CD14-positive monocyte (primary cell): ENCODE results near the gene ABCA7. TPM values are rescaled to one million over a fixed set of nuclear protein-coding genes. Genes with fewer than 3 reads are reported as not detected.

Experiments used
- DNase-seq, 3 donors: peaks; one replicate each; pipeline ENCODE4 v3.0.0-alpha.2; 2011 to 2022
- H2AFZ ChIP-seq: 2 replicates; pipeline ENCODE4 v1.6.0; 2012; ENCODE audit warnings: mild to moderate bottlenecking, low read depth, low read length, inconsistent platforms; ENCODE audit not compliant: insufficient read depth, poor library complexity, severe bottlenecking
- H3K27ac ChIP-seq, 2 donors: 1 replicate in 1 of 2; 2 replicates in 1 of 2; pipeline ENCODE4 v1.5.1; 2012 to 2013; ENCODE audit warnings: low read length in 2 of 2, control low read depth in 1 of 2, inconsistent platforms in 1 of 2, low read depth in 1 of 2, mild to moderate bottlenecking in 1 of 2
- H3K27me3 ChIP-seq, 2 donors: one replicate each; pipeline versions ENCODE4 v1.6.0 to v1.6.1; 2011 to 2013; ENCODE audit warnings: low read length in 2 of 2; ENCODE audit not compliant: control insufficient read depth in 2 of 2, insufficient read depth in 2 of 2
- H3K36me3 ChIP-seq, 2 donors: replicated peaks in 1 of 2; 1 replicate in 1 of 2; 2 replicates in 1 of 2; pipeline versions ENCODE4 v1.5.1 to v1.6.1; 2012 to 2013; ENCODE audit warnings: low read length in 2 of 2, control low read depth in 1 of 2, inconsistent platforms in 1 of 2, mild to moderate bottlenecking in 1 of 2; ENCODE audit not compliant: insufficient read depth in 2 of 2, control insufficient read depth in 1 of 2
- H3K4me1 ChIP-seq, 2 donors: 1 replicate in 1 of 2; 2 replicates in 1 of 2; pipeline versions ENCODE4 v1.5.1 to v1.6.1; 2012 to 2013; ENCODE audit warnings: low read length in 2 of 2, control low read depth in 1 of 2, inconsistent platforms in 1 of 2, mild to moderate bottlenecking in 1 of 2, moderate library complexity in 1 of 2; ENCODE audit not compliant: insufficient read depth in 2 of 2, control insufficient read depth in 1 of 2
- H3K4me2 ChIP-seq: replicated peaks from 2 replicates; pipeline ENCODE3; 2012; ENCODE audit warnings: low read length, moderate library complexity, mild to moderate bottlenecking; ENCODE audit not compliant: poor library complexity, severe bottlenecking; ENCODE audit errors: extremely low read depth
- H3K4me3 ChIP-seq, 3 experiments: fragments of 200-600 bp in 1 of 3; sonication (generic) in 1 of 3; replicated peaks in 1 of 3; 1 replicate in 2 of 3; 2 replicates in 1 of 3; pipeline ENCODE4 v1.5.1; 2011 to 2013; ENCODE audit warnings: low read length in 3 of 3, mild to moderate bottlenecking in 3 of 3, control low read depth in 2 of 3, low read depth in 2 of 3, inconsistent platforms in 1 of 3, moderate library complexity in 1 of 3
- H3K79me2 ChIP-seq: 2 replicates; pipeline ENCODE4 v1.6.0; 2012; ENCODE audit warnings: mild to moderate bottlenecking, control low read depth, inconsistent platforms, low read length, moderate library complexity; ENCODE audit not compliant: insufficient read depth
- H3K9ac ChIP-seq: 2 replicates; pipeline ENCODE4 v1.6.0; 2017; ENCODE audit warnings: low read length, mild to moderate bottlenecking; ENCODE audit not compliant: insufficient read depth, poor library complexity, severe bottlenecking
- H3K9me3 ChIP-seq, 2 donors: replicated peaks in 1 of 2; 1 replicate in 1 of 2; 2 replicates in 1 of 2; pipeline versions ENCODE4 v1.5.1 to v1.6.1; 2012 to 2013; ENCODE audit warnings: low read length in 2 of 2, control low read depth in 1 of 2; ENCODE audit not compliant: control insufficient read depth in 1 of 2, insufficient read depth in 1 of 2
- H4K20me1 ChIP-seq: 2 replicates; pipeline ENCODE4 v1.6.0; 2012; ENCODE audit warnings: mild to moderate bottlenecking, low read length, control low read depth, moderate library complexity; ENCODE audit not compliant: insufficient read depth
- H3K27ac Mint-ChIP-seq, 7 donors: one replicate each; pipeline ENCODE4 v1.8.0; 2020; ENCODE audit warnings: mild to moderate bottlenecking in 7 of 7, mixed read lengths in 7 of 7, moderate library complexity in 6 of 7, inconsistent platforms in 2 of 7
- H3K27me3 Mint-ChIP-seq, 3 donors: one replicate each; pipeline ENCODE4 v1.8.0; 2021 to 2022; ENCODE audit warnings: low read depth in 3 of 3, mild to moderate bottlenecking in 3 of 3, mixed read lengths in 3 of 3, moderate library complexity in 3 of 3, inconsistent platforms in 1 of 3
- H3K36me3 Mint-ChIP-seq, 2 donors: one replicate each; pipeline ENCODE4 v1.8.0; 2020; ENCODE audit warnings: mixed read lengths in 2 of 2, inconsistent platforms in 1 of 2, mild to moderate bottlenecking in 1 of 2
- H3K4me1 Mint-ChIP-seq: one replicate; pipeline ENCODE4 v1.8.0; 2020; ENCODE audit warnings: mild to moderate bottlenecking, mixed read lengths
- H3K4me3 Mint-ChIP-seq, 2 donors: one replicate each; pipeline ENCODE4 v1.8.0; 2020; ENCODE audit warnings: mild to moderate bottlenecking in 2 of 2, mixed read lengths in 2 of 2, moderate library complexity in 1 of 2
- H3K9me3 Mint-ChIP-seq, 7 donors: one replicate each; pipeline ENCODE4 v1.8.0; 2020 to 2022; ENCODE audit warnings: mixed read lengths in 7 of 7, mild to moderate bottlenecking in 6 of 7, moderate library complexity in 6 of 7, inconsistent platforms in 2 of 7
- WGBS: methylation state at CpG from one replicate; pipeline ENCODE4 v1.1.5; 2013; ENCODE audit warnings: missing lambda C conversion rate; ENCODE audit not compliant: insufficient coverage; 5-methylcytosine and 5-hydroxymethylcytosine counted together
- intact Hi-C, 2 donors: fragments of 100-400 bp; cut with micrococcal nuclease; formaldehyde crosslinking; loops; one replicate each; pipeline versions ENCODE4 v1.15.0 to v1.15.1; 2023
- polyA plus RNA-seq, 3 donors: library from polyadenylated mRNA; depleted of rRNA in 1 of 3; unstranded in 2 of 3; stranded (reverse) in 1 of 3; fragments of 300-500 nt in 2 of 3; fragments of >200 nt in 1 of 3; fragmentation: Illumina TruSeq in 2 of 3; gene quantifications; 1 replicate in 2 of 3; 2 replicates in 1 of 3; pipeline ENCODE4 v1.2.3, GENCODE V29; 2012 to 2021
- TF ChIP-seq, protein P1 (sequence below): fragments of 200-600 bp; IDR thresholded peaks from one replicate; pipeline ENCODE4 v1.8.0; 2022; ENCODE audit warnings: antibody characterized with exemption, mild to moderate bottlenecking

The ABCA7 gene
- polyA plus RNA-seq, 3 donors: 1.7 to 104 (median 7.8) TPM

DNA sequence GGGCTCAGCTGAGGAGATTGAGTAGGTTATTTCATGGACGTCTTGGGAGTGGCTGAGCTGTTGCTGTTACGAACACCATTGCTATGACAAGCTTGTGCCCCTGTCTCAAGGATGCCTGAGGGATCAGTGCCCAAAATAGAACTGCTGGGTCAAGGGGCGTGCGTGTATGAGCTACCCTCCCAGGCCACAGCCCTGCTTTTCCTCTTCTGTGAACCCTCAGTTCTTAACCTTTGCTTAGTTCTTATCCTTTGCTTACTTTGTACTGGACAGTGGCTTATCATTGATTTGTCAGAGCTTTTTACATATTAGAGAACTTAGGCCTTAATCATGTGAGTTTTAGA is 36.1 kb downstream of the ABCA7 start:
- Histone ChIP-seq H3K4me1 (peaks cover 61 to 78% of the 10 kb centered on the region in 2 donors), H3K27me3 (no peaks in the 10 kb centered on the region), H2AFZ (no peak overlapping the region), H3K4me2 (peak overlapping the region; percentile 73), H4K20me1 (peaks cover 96% of the 10 kb centered on the region), H3K79me2 (peaks cover 94% of the 10 kb centered on the region), H3K36me3 (peaks cover 76 to 77% of the 10 kb centered on the region in 2 donors), H3K9ac (no peak overlapping the region), H3K27ac (peak overlapping the region in 1 of 2 donors; percentile 83), H3K9me3 (no peaks in the 10 kb centered on the region), H3K4me3 (no peak overlapping the region)
- Mint-ChIP-seq H3K27ac (peak overlapping the region; percentile 6 to 87 (median 74)), H3K9me3 (no peaks in the 10 kb centered on the region), H3K27me3 (peaks cover 0 to 1% (median 0%) of the 10 kb centered on the region in 3 donors), H3K4me1 (peaks cover 56% of the 10 kb centered on the region), H3K36me3 (peaks cover 52 to 87% of the 10 kb centered on the region in 2 donors), H3K4me3 (no peak overlapping the region)
- intact Hi-C loops: loop anchor here in 1 of 2 donors (5.0 kb wide), 1 partner anchor 34 kb away; the partner anchor contains the start of gene ABCA7
- no peak for DNase-seq
- TF ChIP-seq, protein P1, sequence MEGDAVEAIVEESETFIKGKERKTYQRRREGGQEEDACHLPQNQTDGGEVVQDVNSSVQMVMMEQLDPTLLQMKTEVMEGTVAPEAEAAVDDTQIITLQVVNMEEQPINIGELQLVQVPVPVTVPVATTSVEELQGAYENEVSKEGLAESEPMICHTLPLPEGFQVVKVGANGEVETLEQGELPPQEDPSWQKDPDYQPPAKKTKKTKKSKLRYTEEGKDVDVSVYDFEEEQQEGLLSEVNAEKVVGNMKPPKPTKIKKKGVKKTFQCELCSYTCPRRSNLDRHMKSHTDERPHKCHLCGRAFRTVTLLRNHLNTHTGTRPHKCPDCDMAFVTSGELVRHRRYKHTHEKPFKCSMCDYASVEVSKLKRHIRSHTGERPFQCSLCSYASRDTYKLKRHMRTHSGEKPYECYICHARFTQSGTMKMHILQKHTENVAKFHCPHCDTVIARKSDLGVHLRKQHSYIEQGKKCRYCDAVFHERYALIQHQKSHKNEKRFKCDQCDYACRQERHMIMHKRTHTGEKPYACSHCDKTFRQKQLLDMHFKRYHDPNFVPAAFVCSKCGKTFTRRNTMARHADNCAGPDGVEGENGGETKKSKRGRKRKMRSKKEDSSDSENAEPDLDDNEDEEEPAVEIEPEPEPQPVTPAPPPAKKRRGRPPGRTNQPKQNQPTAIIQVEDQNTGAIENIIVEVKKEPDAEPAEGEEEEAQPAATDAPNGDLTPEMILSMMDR: no peak
- 91% methylated on average over 2 of the region's 4 CpGs for WGBS

DNA sequence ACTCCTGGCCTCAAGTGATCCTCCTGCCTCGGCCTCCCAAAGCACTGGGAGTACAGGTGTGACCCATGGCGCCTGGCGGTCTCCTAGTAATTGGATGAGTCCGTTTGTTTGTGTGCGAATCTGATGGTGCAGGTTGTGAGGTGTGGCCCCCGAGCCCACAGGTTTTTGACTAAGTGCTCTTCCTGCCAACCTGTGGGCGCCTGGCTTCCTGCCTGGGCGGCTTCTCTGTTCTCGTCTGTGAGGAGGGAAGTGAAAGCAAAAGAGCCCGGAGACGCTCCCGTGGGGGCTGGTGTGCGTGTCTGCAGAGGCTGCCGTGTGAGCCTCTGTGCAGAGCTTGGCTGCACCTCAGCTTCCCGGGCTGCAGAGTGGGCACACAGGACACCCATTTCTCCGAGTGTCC is 37.0 kb downstream of the ABCA7 start:
- Histone ChIP-seq H3K9me3 (no peaks in the 10 kb centered on the region), H3K4me2 (peak overlapping the region; percentile 63), H3K36me3 (peaks cover 78 to 82% of the 10 kb centered on the region in 2 donors), H3K9ac (peak overlapping the region; percentile 33), H3K79me2 (peaks cover 96% of the 10 kb centered on the region), H4K20me1 (peaks cover 98% of the 10 kb centered on the region), H3K27ac (peak overlapping the region; percentile 63 to 83), H2AFZ (no peak overlapping the region), H3K27me3 (no peaks in the 10 kb centered on the region), H3K4me3 (peak overlapping the region in 1 of 3 experiments; percentile 51), H3K4me1 (peaks cover 69 to 82% of the 10 kb centered on the region in 2 donors)
- 5% methylated on average over 12 of the region's 16 CpGs for WGBS
- DNase-seq: peak; percentile 76 to 87 (median 85)
- peak overlapping the region; percentile 60 to 63 for H3K4me3 Mint-ChIP-seq
- H3K27ac Mint-ChIP-seq: peak overlapping the region; percentile 84 to 95 (median 89)
- intact Hi-C loops: loop anchor here (1.0 to 5.0 kb wide), 2 partner anchors 8 to 35 kb away; partner anchors contain the start of gene ABCA7 (in 1 of the 2)
- H3K36me3 Mint-ChIP-seq: peaks cover 49 to 91% of the 10 kb centered on the region in 2 donors
- TF ChIP-seq, protein P1: no peak
- H3K4me1 Mint-ChIP-seq: peaks cover 58% of the 10 kb centered on the region
- H3K27me3 Mint-ChIP-seq: no peaks in the 10 kb centered on the region
- H3K9me3 Mint-ChIP-seq: no peaks in the 10 kb centered on the region
